Choroid plexus epithelial cell (primary cell): Measurements from ENCODE around the gene SEMG1.
A peak's percentile ranks its signal among the peaks of the same experiment; 100 is the strongest.

ENCODE experiments used
- DNase-seq: peaks from one replicate; pipeline ENCODE4 v3.0.0-alpha.2; 2010; ENCODE audit warnings: low read depth
- H3K4me3 ChIP-seq: 2 replicates; pipeline ENCODE4 v1.5.1; 2011; ENCODE audit warnings: low read depth, mild to moderate bottlenecking, control low read depth, low read length, moderate library complexity
- CTCF ChIP-seq: conservative IDR thresholded peaks from 2 replicates; pipeline ENCODE4 v1.5.1; 2011; ENCODE audit warnings: low read depth, mild to moderate bottlenecking, control low read depth, inconsistent platforms, low read length, moderate library complexity

The SEMG1 gene

GRCh38 chr20:45221076-45221475, 14.2 kb downstream of the SEMG1 start, which contains the start of gene SEMG2:
Gene SEMG2, plus strand, starts transcription at chr20:45221373. Its CDS starts 17 bp downstream, at chr20:45221390.
- no peak for TF ChIP-seq CTCF
- no peak for DNase-seq

GRCh38 chr20:45223136-45223535, 16.3 kb downstream of the SEMG1 start:
- no peak overlapping the region for H3K4me3 ChIP-seq
- no peak for TF ChIP-seq CTCF
- DNase-seq, result no peak

More at GRCh38 chr20:45221076-45221475, 14.2 kb downstream of the SEMG1 start, which contains the start of gene SEMG2:
- no peak within 1 kb of the TSS for H3K4me3 ChIP-seq

DNA sequence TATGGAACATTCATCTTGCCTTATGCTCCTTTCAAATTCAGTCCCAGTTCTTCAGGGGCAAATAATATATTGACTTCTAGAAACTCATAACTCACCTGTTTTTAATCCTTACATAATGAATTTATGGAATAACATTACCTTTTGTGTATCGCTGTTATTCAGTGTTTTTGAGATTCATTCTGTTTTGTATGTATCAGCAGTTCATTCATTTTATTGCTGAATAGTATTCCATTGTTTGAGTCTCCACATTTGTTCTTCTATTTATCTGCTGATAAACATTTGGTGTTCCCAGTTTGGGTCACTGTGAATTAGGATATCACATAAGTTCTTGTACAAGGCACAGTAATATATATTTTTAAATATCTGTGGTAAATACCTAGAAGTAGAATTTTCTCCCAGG, 19.5 kb downstream of the SEMG1 start:
- H3K4me3 ChIP-seq, result no peak overlapping the region
- no peak for TF ChIP-seq CTCF
- no peak for DNase-seq

DNA sequence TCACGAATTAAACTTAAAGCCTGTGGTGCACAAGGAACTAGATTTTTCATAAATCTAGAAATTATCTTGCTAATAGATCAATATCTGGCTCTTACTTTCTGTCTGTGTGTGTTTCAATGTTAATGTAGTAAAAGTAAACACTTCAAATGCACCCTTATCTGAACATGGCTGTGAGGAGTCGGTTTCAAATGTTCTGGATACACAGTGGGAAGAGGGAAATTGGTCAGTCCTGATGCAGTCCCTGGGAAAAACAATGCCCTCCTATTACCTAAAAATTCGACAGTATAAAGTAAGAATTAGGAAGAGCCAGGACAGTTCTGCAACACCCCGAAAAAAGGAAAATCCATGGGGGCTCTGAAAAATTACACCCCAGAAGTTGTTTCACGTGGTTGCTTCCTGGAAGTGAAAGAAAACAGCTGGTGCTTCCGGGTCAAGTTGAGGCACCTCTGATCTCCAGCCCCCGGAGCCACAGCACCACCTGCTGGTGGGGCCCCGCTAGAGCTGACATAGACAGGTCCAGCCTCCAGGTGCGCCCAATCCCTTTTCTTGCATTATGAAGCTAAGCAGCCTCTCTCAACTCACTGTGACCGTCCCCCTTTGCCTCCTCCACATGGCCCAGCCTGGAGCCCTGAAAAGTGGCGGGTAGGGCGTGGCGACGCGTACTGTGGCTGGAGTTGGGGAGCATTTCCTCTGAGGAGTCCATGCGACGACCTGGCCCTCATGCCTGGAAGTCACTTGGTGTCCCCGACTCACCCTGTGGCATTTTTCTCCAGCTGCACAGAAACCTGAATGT, 22.6 kb downstream of the SEMG1 start:
- no peak overlapping the region for H3K4me3 ChIP-seq
- peak; percentile 7 for DNase-seq
- peak; percentile 55 for TF ChIP-seq CTCF

- DNase-seq, result no peak
- no peak for TF ChIP-seq CTCF
Observed at GRCh38 chr20:45230631-45231030, 23.8 kb downstream of the SEMG1 start.

GRCh38 chr20:45235995-45236394, 29.2 kb downstream of the SEMG1 start:
- no peak overlapping the region for H3K4me3 ChIP-seq
- TF ChIP-seq CTCF, result peak; percentile 52
- no peak for DNase-seq

More at GRCh38 chr20:45230631-45231030, 23.8 kb downstream of the SEMG1 start:
- H3K4me3 ChIP-seq, result no peak overlapping the region

GRCh38 chr20:45238139-45238538, 31.3 kb downstream of the SEMG1 start:
- TF ChIP-seq CTCF, result no peak
- DNase-seq, result no peak
- no peak overlapping the region for H3K4me3 ChIP-seq
